Upper lobe of right lung (tissue), 1 donor: ENCODE data around the gene ADCY2. TPM values are rescaled to one million over a fixed set of nuclear protein-coding genes. Genes with fewer than 3 reads are reported as not detected.

Source experiments
- ATAC-seq: fragments of 200-7000 bp; cut with Tn5 transposase; one replicate; pipeline ENCODE4 v1.9.1; 2020; ENCODE audit warnings: mild to moderate bottlenecking, moderate library complexity
- DNase-seq: peaks from one replicate; pipeline ENCODE4 v3.0.0-alpha.2; 2020
- H3K27ac ChIP-seq: fragments of 200-600 bp; one replicate; pipeline ENCODE4 v1.8.0; 2022
- H3K27me3 ChIP-seq: fragments of 200-600 bp; one replicate; pipeline ENCODE4 v1.8.0; 2022; ENCODE audit warnings: mild to moderate bottlenecking
- H3K36me3 ChIP-seq: fragments of 200-600 bp; one replicate; pipeline ENCODE4 v1.8.0; 2022
- H3K4me1 ChIP-seq: fragments of 200-600 bp; one replicate; pipeline ENCODE4 v1.8.0; 2022
- H3K4me3 ChIP-seq: fragments of 200-600 bp; one replicate; pipeline ENCODE4 v1.8.0; 2022; ENCODE audit warnings: mild to moderate bottlenecking
- H3K9me3 ChIP-seq: fragments of 200-600 bp; one replicate; pipeline ENCODE4 v1.8.0; 2022
- CTCF ChIP-seq: fragments of 200-600 bp; IDR thresholded peaks from one replicate; pipeline ENCODE4 v1.8.0; 2022; ENCODE audit warnings: antibody characterized with exemption
- intact Hi-C: fragments of 100-400 bp; cut with DNase I; formaldehyde crosslinking; loops from one replicate; pipeline ENCODE4 v1.11.0; 2022
- total RNA-seq: library from RNA; stranded (reverse); fragmentation: NEBNext Ultra II Directional; extraction: Animal tissue kit (Norgen Biotek cat#: 25700); gene quantifications from one replicate; pipeline ENCODE4 v1.2.1, GENCODE V29; 2021
- donor health status: DM: no; HTN: yes; CAD: no; lungs with severe emphysema.

The ADCY2 gene
- total RNA-seq, 1 donor from 2014 or later: 0.17 TPM

- intact Hi-C loops: no loop called here
- Histone ChIP-seq H3K27me3 (peaks cover 7% of the 10 kb centered on the region), H3K36me3 (no peaks in the 10 kb centered on the region), H3K27ac (no peak overlapping the region), H3K4me3 (no peak overlapping the region), H3K4me1 (no peaks in the 10 kb centered on the region), H3K9me3 (no peaks in the 10 kb centered on the region)
- ATAC-seq (no peak), DNase-seq (no peak)
- TF ChIP-seq CTCF: no peak
Measured at GRCh38 chr5:7749626-7750025, 353.7 kb downstream of the ADCY2 start.

- no peak overlapping the region for H3K27ac ChIP-seq
- no peaks in the 10 kb centered on the region for H3K36me3 ChIP-seq
- DNase-seq (no peak), ATAC-seq (no peak)
- no peaks in the 10 kb centered on the region for H3K9me3 ChIP-seq
- H3K4me3 ChIP-seq: no peak overlapping the region
- peaks cover 7% of the 10 kb centered on the region for H3K27me3 ChIP-seq
- intact Hi-C loops: no loop called here
- TF ChIP-seq CTCF: no peak
- H3K4me1 ChIP-seq: no peaks in the 10 kb centered on the region
Measured at GRCh38 chr5:7751874-7752273, 355.9 kb downstream of the ADCY2 start.

GRCh38 chr5:7753181-7753580, 357.2 kb downstream of the ADCY2 start:
- Histone ChIP-seq H3K36me3 (no peaks in the 10 kb centered on the region), H3K4me3 (no peak overlapping the region), H3K27me3 (peaks cover 7% of the 10 kb centered on the region), H3K9me3 (no peaks in the 10 kb centered on the region), H3K4me1 (no peaks in the 10 kb centered on the region), H3K27ac (no peak overlapping the region)
- DNase-seq (no peak), ATAC-seq (no peak)
- TF ChIP-seq CTCF: no peak
- intact Hi-C loops: no loop called here

DNA sequence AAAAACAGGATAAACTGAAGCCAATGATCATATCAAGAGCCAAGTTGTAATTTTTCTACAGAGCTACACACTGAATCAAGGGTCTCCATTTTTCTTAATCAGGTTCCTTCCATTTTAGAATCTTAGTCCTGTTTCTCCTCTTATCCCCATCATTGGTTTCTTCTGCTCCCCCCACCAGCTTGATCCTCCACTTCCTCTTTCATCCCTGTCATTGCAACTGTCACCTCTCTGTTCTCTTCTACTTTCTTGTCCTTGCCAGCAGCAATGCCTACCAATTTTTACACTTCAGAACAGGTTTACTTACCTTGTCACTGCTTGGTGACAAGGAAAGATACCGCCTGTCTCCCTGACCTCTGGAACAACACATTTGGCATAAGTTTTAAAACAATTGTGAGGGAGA, 357.7 kb downstream of the ADCY2 start:
- ATAC-seq (no peak), DNase-seq (no peak)
- no peaks in the 10 kb centered on the region for H3K9me3 ChIP-seq
- H3K27ac ChIP-seq: no peak overlapping the region
- no peaks in the 10 kb centered on the region for H3K36me3 ChIP-seq
- intact Hi-C loops: no loop called here
- H3K4me1 ChIP-seq: no peaks in the 10 kb centered on the region
- no peak for TF ChIP-seq CTCF
- H3K4me3 ChIP-seq: no peak overlapping the region
- peaks cover 7% of the 10 kb centered on the region for H3K27me3 ChIP-seq

DNA sequence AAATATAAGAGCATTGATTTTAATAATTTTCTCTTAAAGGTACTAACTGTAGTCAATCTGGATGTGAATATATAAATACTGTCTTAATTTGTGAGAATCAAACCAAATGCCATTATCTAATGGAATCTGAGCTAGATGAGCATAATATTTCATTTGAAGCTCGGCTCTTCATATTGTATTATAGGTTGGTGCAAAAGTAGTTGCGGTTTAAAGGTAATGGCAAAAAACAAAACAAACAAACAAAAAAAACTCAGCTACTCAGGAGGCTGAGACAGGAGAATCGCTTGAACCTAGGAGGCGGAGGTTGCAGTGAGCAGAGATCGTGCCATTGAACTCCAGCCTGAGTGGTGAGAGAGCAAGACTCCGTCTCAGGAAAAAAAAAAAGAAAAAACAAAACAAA, 358.6 kb downstream of the ADCY2 start:
- no peak for DNase-seq
- Histone ChIP-seq H3K9me3 (no peaks in the 10 kb centered on the region), H3K4me1 (no peaks in the 10 kb centered on the region), H3K36me3 (no peaks in the 10 kb centered on the region), H3K4me3 (no peak overlapping the region), H3K27ac (no peak overlapping the region), H3K27me3 (peaks cover 7% of the 10 kb centered on the region)
- no peak for ATAC-seq
- TF ChIP-seq CTCF: no peak
- intact Hi-C loops: no loop called here

DNA sequence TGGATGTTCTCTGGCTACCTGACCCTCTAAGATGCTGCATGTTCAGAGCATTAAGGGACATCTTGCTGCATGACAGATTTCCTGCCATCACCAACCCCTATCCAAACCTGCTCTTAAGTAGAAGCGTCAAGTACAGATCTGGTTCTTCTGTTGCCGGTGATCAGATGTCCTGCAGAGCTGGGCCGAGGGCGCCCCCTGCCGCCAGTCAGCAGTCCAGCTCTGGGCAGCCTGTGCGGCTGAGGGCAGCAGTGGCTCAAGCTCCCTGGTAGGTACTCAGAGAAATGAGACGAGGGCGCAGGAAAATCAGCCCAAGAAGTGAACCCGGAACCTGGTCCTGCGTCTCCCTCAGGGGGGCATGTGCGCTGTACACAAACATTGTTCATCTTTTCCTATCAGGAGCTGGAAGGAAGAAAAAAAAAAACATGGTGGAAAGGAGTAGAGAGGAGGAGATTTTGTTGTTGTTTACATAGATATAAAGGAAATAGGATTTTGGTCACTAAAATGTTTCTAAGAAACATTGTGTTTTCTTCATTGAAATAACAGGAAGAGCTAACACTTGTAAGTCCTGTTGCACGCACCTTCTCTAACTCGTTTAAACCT, 359.2 kb downstream of the ADCY2 start:
- Histone ChIP-seq H3K36me3 (no peaks in the 10 kb centered on the region), H3K27ac (no peak overlapping the region), H3K27me3 (peaks cover 7% of the 10 kb centered on the region), H3K9me3 (no peaks in the 10 kb centered on the region), H3K4me1 (no peaks in the 10 kb centered on the region), H3K4me3 (no peak overlapping the region)
- peak; percentile 94 for ATAC-seq
- peak; percentile 86 for DNase-seq
- TF ChIP-seq CTCF: peak; percentile 69
- intact Hi-C loops: no loop called here
